ENCODE results near the gene CRIP1.
A peak's percentile ranks its signal among the peaks of the same experiment; 100 is the strongest.

CRIP1 gene

GRCh38 chr14:105490267-105490571 is 3.5 kb downstream of the CRIP1 start:
- peak overlapping the region; percentile 69 for H3K4me3 ChIP-seq (ENCODE audit: low read depth, low read length)
- TF ChIP-seq CTCF (IDR thresholded peaks at IDR 0.05; ENCODE audit: low read depth, low read length) = no peak

- H3K4me3 ChIP-seq (ENCODE audit: low read depth, low read length) = peak within 1 kb of the TSS; percentile 75
- peak; percentile 67 for TF ChIP-seq CTCF (IDR thresholded peaks at IDR 0.05; ENCODE audit: low read depth, low read length)
These were observed 4.1 kb downstream of the CRIP1 start, which contains the start of gene TEDC1 for GRCh38 chr14:105490572-105491365. TSS of gene TEDC1 (plus strand) at chr14:105491246. CDS start at chr14:105491376, 130 bp downstream.

GRCh38 chr14:105491366-105491973 is 4.8 kb downstream of the CRIP1 start:
- TF ChIP-seq CTCF (IDR thresholded peaks at IDR 0.05; ENCODE audit: low read depth, low read length) = no peak
- H3K4me3 ChIP-seq (ENCODE audit: low read depth, low read length) = peak overlapping the region; percentile 75

GRCh38 chr14:105492031-105492970 is 5.6 kb downstream of the CRIP1 start:
- no peak for TF ChIP-seq CTCF (IDR thresholded peaks at IDR 0.05; ENCODE audit: low read depth, low read length)
- H3K4me3 ChIP-seq (ENCODE audit: low read depth, low read length) = peak overlapping the region; percentile 75; the same call in 1 of the 2 replicates

- H3K4me3 ChIP-seq (ENCODE audit: low read depth, low read length) = no peak overlapping the region
- TF ChIP-seq CTCF (IDR thresholded peaks at IDR 0.05; ENCODE audit: low read depth, low read length) = no peak
These were observed 6.5 kb downstream of the CRIP1 start for GRCh38 chr14:105492971-105493871.

GRCh38 chr14:105493921-105494605 is 7.4 kb downstream of the CRIP1 start:
- no peak overlapping the region for H3K4me3 ChIP-seq (ENCODE audit: low read depth, low read length)
- TF ChIP-seq CTCF (IDR thresholded peaks at IDR 0.05; ENCODE audit: low read depth, low read length) = no peak
